22Rv1 (cell line): Measurements from ENCODE around the gene ZNF571.
A peak's percentile ranks its signal among the peaks of the same experiment; 100 is the strongest.

ENCODE experiments used
- H3K27ac ChIP-seq: fragments of 450-650 bp; 2 replicates; pipeline ENCODE4 v1.5.1; 2017
- CTCF ChIP-seq: fragments of 450-650 bp; IDR thresholded peaks from 2 replicates; pipeline ENCODE4 v1.5.1; 2017; ENCODE audit warnings: mild to moderate bottlenecking
- ZFX ChIP-seq: fragments of 450-650 bp; IDR thresholded peaks from 2 replicates; pipeline ENCODE4 v1.6.1; 2017; ENCODE audit warnings: antibody characterized with exemption, borderline replicate concordance

ZNF571 gene

GRCh38 chr19:37594304-37594981, at the start of gene ZNF571, which contains the start of gene ZNF540:
Gene ZNF571, minus strand, starts transcription at chr19:37594792. Its CDS starts 8,116 bp downstream, at chr19:37586676.
Gene ZNF540, plus strand, starts transcription at chr19:37594876. Its CDS starts 3,572 bp downstream, at chr19:37598448.
- H3K27ac ChIP-seq = peak within 1 kb of the TSS; percentile 96
- TF ChIP-seq CTCF = no peak
- no peak for TF ChIP-seq ZFX

GRCh38 chr19:37635076-37636056, 40.8 kb upstream of the ZNF571 start:
- no peak overlapping the region for H3K27ac ChIP-seq
- TF ChIP-seq ZFX (no peak), CTCF (no peak)

- TF ChIP-seq ZFX (no peak), CTCF (no peak)
- peak overlapping the region; percentile 96 for H3K27ac ChIP-seq
Measured at GRCh38 chr19:37594982-37595382, 390 bp upstream of the ZNF571 start.

GRCh38 chr19:37593996-37594303, 642 bp downstream of the ZNF571 start:
- TF ChIP-seq ZFX (no peak), CTCF (no peak)
- peak overlapping the region; percentile 96 for H3K27ac ChIP-seq

GRCh38 chr19:37583340-37583739, 11.3 kb downstream of the ZNF571 start:
- TF ChIP-seq ZFX = no peak
- TF ChIP-seq CTCF = no peak; the same call in 1 of the 2 replicates

GRCh38 chr19:37572203-37572602, 22.4 kb downstream of the ZNF571 start:
- no peak overlapping the region for H3K27ac ChIP-seq
- TF ChIP-seq CTCF = no peak
- TF ChIP-seq ZFX = no peak

More at GRCh38 chr19:37583340-37583739, 11.3 kb downstream of the ZNF571 start:
- H3K27ac ChIP-seq = no peak overlapping the region

- no peak overlapping the region for H3K27ac ChIP-seq
- TF ChIP-seq CTCF (no peak), ZFX (no peak)
Measured at GRCh38 chr19:37565370-37565669, 29.3 kb downstream of the ZNF571 start.
